Airway epithelial cell (primary cell): Measurements from ENCODE around the gene CYP3A5. TPM values are rescaled to one million over a fixed set of nuclear protein-coding genes. Genes with fewer than 3 reads are reported as not detected.

Experiments
- total RNA-seq: library from RNA; depleted of rRNA; stranded (reverse); fragments of >200 nt; gene quantifications from 2 replicates; pipeline ENCODE4 v1.2.3, GENCODE V29; 2015

Gene CYP3A5
- 1.9 and 3.0 TPM in 2 replicates for total RNA-seq

DNA sequence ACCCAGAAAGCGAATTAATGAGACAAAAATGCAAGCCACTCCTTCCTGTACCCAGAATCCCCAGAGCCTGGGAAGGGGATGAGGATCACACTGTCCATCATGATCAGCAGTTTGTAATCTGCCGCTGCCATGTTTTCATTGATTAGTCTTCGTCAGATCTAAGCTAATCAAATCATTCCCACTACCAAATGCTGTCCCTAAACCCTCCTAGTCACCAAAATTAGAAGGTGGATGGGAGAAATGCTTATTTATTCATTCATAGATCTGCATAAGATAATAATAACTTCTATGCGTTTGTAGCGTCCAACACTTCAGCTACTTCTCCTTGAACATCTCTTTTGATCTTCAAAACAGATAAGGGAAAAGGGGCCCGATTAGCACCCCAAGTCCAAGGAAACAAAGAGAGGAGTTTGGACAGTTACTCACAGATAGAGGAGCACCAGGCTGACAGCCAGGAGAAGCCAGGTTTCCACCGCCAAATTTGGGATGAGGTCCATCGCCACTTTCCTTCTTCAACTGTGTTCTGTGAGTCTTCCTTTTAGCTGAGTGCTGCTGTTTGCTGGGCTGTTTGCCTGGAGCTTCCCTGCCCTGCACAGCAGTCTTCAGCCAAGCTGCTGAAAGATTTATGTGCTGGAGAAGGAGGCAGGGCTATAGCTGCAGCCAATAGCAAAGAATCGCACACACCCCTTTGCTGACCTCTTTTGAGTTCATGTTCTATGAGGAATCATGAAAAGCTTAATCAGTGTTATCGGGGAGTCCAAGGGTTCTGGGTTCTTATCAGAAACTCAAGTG lies at the start of gene CYP3A5:
CYP3A5 (minus strand) TSS at position 597 of the 792 bp plus-strand sequence; CDS start at position 497, 100 bp downstream.

DNA sequence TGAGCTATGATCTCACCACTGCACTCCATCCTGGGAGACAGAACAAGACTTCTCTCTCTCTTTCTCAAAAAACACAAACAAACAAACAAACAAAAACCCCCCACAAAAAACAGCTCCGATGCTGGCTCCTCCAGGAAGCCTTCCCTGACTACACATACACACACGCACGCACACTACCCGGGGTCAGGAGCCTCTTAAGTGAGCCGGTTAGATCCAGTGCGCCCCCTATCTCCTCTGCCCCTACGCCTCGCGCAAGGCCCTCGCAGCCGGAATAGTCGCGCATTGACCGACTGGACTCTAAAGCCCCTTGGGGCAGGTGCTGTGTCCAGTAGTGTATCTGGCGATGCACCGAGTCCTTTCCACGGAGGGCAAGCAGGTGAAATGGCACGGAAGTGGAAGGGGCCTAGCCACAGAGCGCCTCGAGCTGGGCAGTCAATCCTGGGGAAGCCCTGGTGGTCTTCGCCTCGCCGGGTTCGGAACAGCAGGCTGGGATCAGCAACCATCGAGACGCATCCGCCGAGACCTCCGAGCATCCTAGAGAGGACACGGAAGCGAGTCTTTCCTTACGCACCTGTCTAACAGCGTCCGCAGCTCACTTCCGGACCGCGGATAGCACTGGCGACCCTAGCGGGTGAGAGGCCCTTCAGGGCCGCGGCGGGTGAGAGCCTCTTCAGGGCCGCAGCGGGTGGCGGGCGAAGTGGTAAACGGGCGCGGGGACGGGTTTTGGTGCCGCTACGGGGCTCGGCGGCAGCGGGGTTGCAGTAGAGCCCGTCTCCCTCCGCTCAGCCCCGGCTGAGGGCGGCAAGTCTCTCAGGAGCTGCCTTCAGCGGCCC lies 63.2 kb downstream of the CYP3A5 start, which contains the start of gene ZSCAN25:
ZSCAN25 (plus strand) TSS at position 588 of the 833 bp plus-strand sequence. CDS start 2,661 bp downstream, outside the sequence.

Other genes starting within 250 kb of the CYP3A5 start
- 5.4 and 7.5 TPM in 2 replicates for gene PTCD1, start 241.2 kb downstream of the CYP3A5 start, total RNA-seq
- gene CPSF4, start 241.1 kb downstream of the CYP3A5 start, total RNA-seq = 25.8 and 34.7 TPM in 2 replicates
- gene ATP5MF, start 213.8 kb downstream of the CYP3A5 start, total RNA-seq = 1,711 and 1,959 TPM in 2 replicates
- 1.9 and 2.7 TPM in 2 replicates for gene ZNF789, start 207.1 kb downstream of the CYP3A5 start, total RNA-seq
- 12.7 and 13.5 TPM in 2 replicates for gene ZNF394, start 179.7 kb downstream of the CYP3A5 start, total RNA-seq
- 6.4 and 6.7 TPM in 2 replicates for gene ZKSCAN5, start 175.3 kb downstream of the CYP3A5 start, total RNA-seq
- 4.0 and 7.6 TPM in 2 replicates for gene FAM200A, start 127.9 kb downstream of the CYP3A5 start, total RNA-seq
- gene ZNF655, start 121.4 kb downstream of the CYP3A5 start, total RNA-seq = 46.4 and 51.1 TPM in 2 replicates
- gene TMEM225B, start 81.7 kb downstream of the CYP3A5 start, total RNA-seq = not detected in 2 replicates
- gene ZSCAN25, start 63.0 kb downstream of the CYP3A5 start, total RNA-seq = 8.4 and 10.9 TPM in 2 replicates
- gene CYP3A7, start 55.2 kb upstream of the CYP3A5 start, total RNA-seq = not detected in 2 replicates
- 0.14 TPM in 1 of 2 replicates, not detected in the other for gene CYP3A4, start 104.2 kb upstream of the CYP3A5 start, total RNA-seq
- gene CYP3A43, start 148.0 kb upstream of the CYP3A5 start, total RNA-seq = not detected in 2 replicates
- not detected in 2 replicates for gene OR2AE1, start 197.0 kb upstream of the CYP3A5 start, total RNA-seq
- 16.1 and 16.9 TPM in 2 replicates for gene TRIM4, start 239.5 kb upstream of the CYP3A5 start, total RNA-seq
- not detected in 2 replicates for gene GJC3, start 249.6 kb upstream of the CYP3A5 start, total RNA-seq